ENCODE results near the gene GATA1. TPM values are rescaled to one million over a fixed set of nuclear protein-coding genes. Genes with fewer than 3 reads are reported as not detected.

GATA1 gene
- total RNA-seq, 1 donor from 2014 or later = 1.2 TPM

- TF ChIP-seq POLR2A (IDR thresholded peaks at IDR 0.05) = no peak
- TF ChIP-seq, protein P1, sequence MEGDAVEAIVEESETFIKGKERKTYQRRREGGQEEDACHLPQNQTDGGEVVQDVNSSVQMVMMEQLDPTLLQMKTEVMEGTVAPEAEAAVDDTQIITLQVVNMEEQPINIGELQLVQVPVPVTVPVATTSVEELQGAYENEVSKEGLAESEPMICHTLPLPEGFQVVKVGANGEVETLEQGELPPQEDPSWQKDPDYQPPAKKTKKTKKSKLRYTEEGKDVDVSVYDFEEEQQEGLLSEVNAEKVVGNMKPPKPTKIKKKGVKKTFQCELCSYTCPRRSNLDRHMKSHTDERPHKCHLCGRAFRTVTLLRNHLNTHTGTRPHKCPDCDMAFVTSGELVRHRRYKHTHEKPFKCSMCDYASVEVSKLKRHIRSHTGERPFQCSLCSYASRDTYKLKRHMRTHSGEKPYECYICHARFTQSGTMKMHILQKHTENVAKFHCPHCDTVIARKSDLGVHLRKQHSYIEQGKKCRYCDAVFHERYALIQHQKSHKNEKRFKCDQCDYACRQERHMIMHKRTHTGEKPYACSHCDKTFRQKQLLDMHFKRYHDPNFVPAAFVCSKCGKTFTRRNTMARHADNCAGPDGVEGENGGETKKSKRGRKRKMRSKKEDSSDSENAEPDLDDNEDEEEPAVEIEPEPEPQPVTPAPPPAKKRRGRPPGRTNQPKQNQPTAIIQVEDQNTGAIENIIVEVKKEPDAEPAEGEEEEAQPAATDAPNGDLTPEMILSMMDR (IDR thresholded peaks at IDR 0.05) = no peak
- no peak for TF ChIP-seq POLR2AphosphoS5 (IDR thresholded peaks at IDR 0.05; ENCODE audit: insufficient read depth in 1 of 2, low read depth in 1 of 2)
- DNase-seq (ENCODE audit: extremely low spot score in 2 of 2) = no peak
- H3K27me3 ChIP-seq = no peaks in the 10 kb centered on the region
- no peak overlapping the region for H3K27ac ChIP-seq
- no peak overlapping the region for H3K4me3 ChIP-seq
- peaks cover 0 to 14% of the 10 kb centered on the region in 2 donors for H3K36me3 ChIP-seq
- intact Hi-C loops (cut with DNase I) = no loop called here
- no peaks in the 10 kb centered on the region for H3K9me3 ChIP-seq
- H3K4me1 ChIP-seq = no peaks in the 10 kb centered on the region
Observed at GRCh38 chrX:48813644-48814043, 27.3 kb downstream of the GATA1 start.

- Histone ChIP-seq H3K27ac (no peak overlapping the region), H3K4me1 (no peaks in the 10 kb centered on the region), H3K36me3 (peaks cover 0 to 14% of the 10 kb centered on the region in 2 donors), H3K9me3 (no peaks in the 10 kb centered on the region), H3K4me3 (no peak overlapping the region), H3K27me3 (no peaks in the 10 kb centered on the region)
- intact Hi-C loops (cut with DNase I) = no loop called here
- TF ChIP-seq POLR2A (IDR thresholded peaks at IDR 0.05) (no peak), POLR2AphosphoS5 (IDR thresholded peaks at IDR 0.05; ENCODE audit: insufficient read depth in 1 of 2, low read depth in 1 of 2) (no peak)
- TF ChIP-seq, protein P1 (IDR thresholded peaks at IDR 0.05) = no peak
- DNase-seq (ENCODE audit: extremely low spot score in 2 of 2) = no peak
Observed at GRCh38 chrX:48814722-48815121, 28.3 kb downstream of the GATA1 start.

DNA sequence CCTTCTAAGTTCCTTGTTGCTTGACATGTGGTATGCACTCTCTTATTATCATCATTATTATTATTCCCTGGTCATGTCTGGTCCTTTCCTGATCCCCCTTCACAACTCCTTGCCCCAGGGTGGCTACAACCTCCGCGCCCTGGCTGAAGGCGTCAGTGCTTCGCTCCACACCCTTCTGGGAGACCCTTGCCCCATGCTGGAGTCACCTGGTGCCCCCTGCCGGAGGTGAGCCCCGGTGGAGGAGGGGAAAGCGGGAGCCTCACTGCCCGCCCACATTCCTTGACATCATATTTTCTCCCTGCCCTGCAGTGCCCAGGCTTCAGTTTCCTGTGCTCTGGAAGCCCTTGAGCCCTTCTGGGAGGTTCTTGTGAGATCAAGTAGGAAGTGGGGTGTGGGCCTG is 28.9 kb downstream of the GATA1 start:
- TF ChIP-seq, protein P1 (IDR thresholded peaks at IDR 0.05) = no peak
- no peak for TF ChIP-seq POLR2AphosphoS5 (IDR thresholded peaks at IDR 0.05; ENCODE audit: insufficient read depth in 1 of 2, low read depth in 1 of 2)
- TF ChIP-seq POLR2A (IDR thresholded peaks at IDR 0.05) = no peak
- H3K27ac ChIP-seq = no peak overlapping the region
- peaks cover 0 to 14% of the 10 kb centered on the region in 2 donors for H3K36me3 ChIP-seq
- no peaks in the 10 kb centered on the region for H3K4me1 ChIP-seq
- intact Hi-C loops (cut with DNase I) = no loop called here
- no peak for DNase-seq (ENCODE audit: extremely low spot score in 2 of 2)
- no peak overlapping the region for H3K4me3 ChIP-seq
- H3K27me3 ChIP-seq = no peaks in the 10 kb centered on the region
- no peaks in the 10 kb centered on the region for H3K9me3 ChIP-seq

- Histone ChIP-seq H3K4me3 (no peak overlapping the region), H3K9me3 (no peaks in the 10 kb centered on the region), H3K36me3 (peaks cover 0 to 14% of the 10 kb centered on the region in 2 donors), H3K4me1 (no peaks in the 10 kb centered on the region), H3K27me3 (no peaks in the 10 kb centered on the region), H3K27ac (no peak overlapping the region)
- TF ChIP-seq POLR2AphosphoS5 (IDR thresholded peaks at IDR 0.05; ENCODE audit: insufficient read depth in 1 of 2, low read depth in 1 of 2) (no peak), POLR2A (IDR thresholded peaks at IDR 0.05) (no peak)
- TF ChIP-seq, protein P1 (IDR thresholded peaks at IDR 0.05) = no peak
- intact Hi-C loops (cut with DNase I) = no loop called here
- no peak for DNase-seq (ENCODE audit: extremely low spot score in 2 of 2)
Observed at GRCh38 chrX:48816014-48816810, 29.8 kb downstream of the GATA1 start.

DNA sequence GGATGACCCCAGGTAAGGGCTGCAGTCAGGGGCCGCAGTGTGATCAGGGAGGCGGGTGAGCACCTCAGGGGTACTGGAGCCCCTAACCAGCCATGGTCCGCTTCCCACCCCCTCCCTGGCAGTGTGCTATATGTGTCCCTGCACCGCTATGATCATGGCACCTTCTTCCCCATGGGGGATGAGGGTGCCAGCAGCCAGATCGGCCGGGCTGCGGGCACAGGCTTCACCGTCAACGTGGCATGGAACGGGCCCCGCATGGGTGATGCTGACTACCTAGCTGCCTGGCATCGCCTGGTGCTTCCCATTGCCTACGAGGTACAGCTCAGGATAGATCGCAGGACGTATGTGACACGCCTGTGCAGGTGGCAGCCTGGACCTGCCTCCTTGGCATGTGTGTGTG is 31.7 kb downstream of the GATA1 start:
- no peak overlapping the region for H3K27ac ChIP-seq
- no peaks in the 10 kb centered on the region for H3K9me3 ChIP-seq
- intact Hi-C loops (cut with DNase I) = no loop called here
- no peak overlapping the region for H3K4me3 ChIP-seq
- H3K4me1 ChIP-seq = no peaks in the 10 kb centered on the region
- H3K36me3 ChIP-seq = peaks cover 0 to 15% of the 10 kb centered on the region in 2 donors
- no peaks in the 10 kb centered on the region for H3K27me3 ChIP-seq
- no peak for TF ChIP-seq POLR2AphosphoS5 (IDR thresholded peaks at IDR 0.05; ENCODE audit: insufficient read depth in 1 of 2, low read depth in 1 of 2)
- TF ChIP-seq POLR2A (IDR thresholded peaks at IDR 0.05) = no peak
- TF ChIP-seq, protein P1 (IDR thresholded peaks at IDR 0.05) = no peak
- DNase-seq (ENCODE audit: extremely low spot score in 2 of 2) = no peak

All from vagina (tissue), 2 donors.